GM23338 (cell line): ENCODE data around the gene VPS41. TPM values are rescaled to one million over a fixed set of nuclear protein-coding genes. Genes with fewer than 3 reads are reported as not detected.

Experiments used
- ATAC-seq: fragments of 200-7000 bp; cut with Tn5 transposase; 3 replicates; pipeline ENCODE4 v1.9.1; 2020
- DNase-seq: peaks from one replicate; pipeline ENCODE4 v3.0.0-alpha.2; 2015; ENCODE audit warnings: low spot score
- H2AFZ ChIP-seq: fragments of 200-600 bp; sonication (generic); 2 replicates; pipeline ENCODE4 v1.8.0; 2016; ENCODE audit warnings: antibody characterized with exemption, mild to moderate bottlenecking, moderate library complexity
- H3F3A ChIP-seq: fragments of 200-600 bp; sonication (generic); replicated peaks from 2 replicates; pipeline ENCODE4 v1.8.0; 2017; ENCODE audit warnings: antibody characterized with exemption, mixed run types, low read depth
- H3K27ac ChIP-seq: fragments of 200-600 bp; sonication (generic); 2 replicates; pipeline ENCODE4 v1.6.1; 2016; ENCODE audit warnings: low read depth
- H3K27me3 ChIP-seq: fragments of 200-600 bp; sonication (generic); 2 replicates; pipeline ENCODE4 v1.8.0; 2016; ENCODE audit warnings: mild to moderate bottlenecking, mixed run types, moderate library complexity; ENCODE audit not compliant: insufficient read depth
- H3K36me3 ChIP-seq: fragments of 200-600 bp; sonication (generic); 2 replicates; pipeline ENCODE4 v1.8.0; 2016; ENCODE audit warnings: mild to moderate bottlenecking; ENCODE audit not compliant: insufficient read depth
- H3K4me1 ChIP-seq: fragments of 200-600 bp; sonication (generic); 2 replicates; pipeline ENCODE4 v1.8.0; 2016; ENCODE audit warnings: mild to moderate bottlenecking, moderate library complexity; ENCODE audit not compliant: insufficient read depth
- H3K4me2 ChIP-seq: fragments of 200-600 bp; sonication (generic); 2 replicates; pipeline ENCODE4 v1.7.1; 2017; ENCODE audit warnings: mixed run types
- H3K4me3 ChIP-seq: fragments of 200-600 bp; sonication (generic); 2 replicates; pipeline ENCODE4 v1.6.1; 2016; ENCODE audit warnings: mixed run types
- H3K79me2 ChIP-seq: fragments of 200-600 bp; sonication (generic); replicated peaks from 2 replicates; pipeline ENCODE4 v1.8.0; 2017; ENCODE audit warnings: mild to moderate bottlenecking; ENCODE audit not compliant: insufficient read depth
- H3K9me2 ChIP-seq: fragments of 200-600 bp; sonication (generic); 2 replicates; pipeline ENCODE4 v1.8.0; 2017; ENCODE audit not compliant: insufficient read depth
- H4K20me1 ChIP-seq: fragments of 200-600 bp; sonication (generic); replicated peaks from 2 replicates; pipeline ENCODE4 v1.8.0; 2017; ENCODE audit warnings: mild to moderate bottlenecking; ENCODE audit not compliant: insufficient read depth
- H3K27ac Mint-ChIP-seq: 2 replicates; pipeline ENCODE4 v1.8.0; 2020; ENCODE audit warnings: inconsistent platforms, mild to moderate bottlenecking, moderate library complexity, mixed read lengths
- H3K27me3 Mint-ChIP-seq: 3 replicates; pipeline ENCODE4 v1.8.0; 2022; ENCODE audit warnings: low read depth, mild to moderate bottlenecking, moderate library complexity, mixed read lengths, inconsistent platforms; ENCODE audit not compliant: insufficient read depth, poor library complexity
- H3K36me3 Mint-ChIP-seq: 3 replicates; pipeline ENCODE4 v1.8.0; 2021; ENCODE audit warnings: low read depth, mild to moderate bottlenecking, inconsistent platforms, moderate library complexity, mixed read lengths
- H3K4me1 Mint-ChIP-seq: 3 replicates; pipeline ENCODE4 v1.8.0; 2020; ENCODE audit warnings: mild to moderate bottlenecking, inconsistent platforms, mixed read lengths
- H3K4me3 Mint-ChIP-seq: 3 replicates; pipeline ENCODE4 v1.8.0; 2021; ENCODE audit warnings: moderate library complexity, mild to moderate bottlenecking, inconsistent platforms, mixed read lengths
- H3K9me3 Mint-ChIP-seq: 3 replicates; pipeline ENCODE4 v1.8.0; 2020; ENCODE audit warnings: moderate library complexity, mild to moderate bottlenecking, inconsistent platforms, mixed read lengths
- CREB1 ChIP-seq: fragments of 250-450 bp; sonication (Bioruptor Pico); IDR thresholded peaks from 2 replicates; pipeline ENCODE4 v1.5.0; 2020; ENCODE audit warnings: low read depth, mild to moderate bottlenecking, moderate library complexity
- CTCF ChIP-seq, 2 experiments: fragments of 200-600 bp in 1 of 2; sonication (generic) in 1 of 2; conservative IDR thresholded peaks; 2 replicates each; pipeline versions ENCODE4 v1.5.1 to v1.6.1; 2016 to 2017; ENCODE audit warnings: antibody characterized with exemption in 2 of 2, low read depth in 2 of 2, mild to moderate bottlenecking in 2 of 2, moderate library complexity in 1 of 2
- EZH2 ChIP-seq: fragments of 200-600 bp; sonication (generic); IDR thresholded peaks from one replicate; pipeline ENCODE4 v1.8.0; 2017; ENCODE audit warnings: antibody characterized with exemption, mild to moderate bottlenecking, low read depth; ENCODE audit not compliant: unreplicated experiment
- EZH2phosphoT487 ChIP-seq: fragments of 200-600 bp; sonication (generic); IDR thresholded peaks from one replicate; pipeline ENCODE4 v1.8.1; 2018; ENCODE audit warnings: antibody characterized with exemption; ENCODE audit not compliant: unreplicated experiment
- JUNB ChIP-seq: IDR thresholded peaks from one replicate; pipeline ENCODE4 v1.6.1; 2016; ENCODE audit warnings: antibody characterized with exemption; ENCODE audit not compliant: unreplicated experiment
- NANOG ChIP-seq: IDR thresholded peaks from 2 replicates; pipeline ENCODE4 v1.6.1; 2016; ENCODE audit warnings: antibody characterized with exemption, borderline replicate concordance
- POLR2AphosphoS5 ChIP-seq: IDR thresholded peaks from 2 replicates; pipeline ENCODE4 v1.6.1; 2016; ENCODE audit warnings: antibody characterized with exemption, low read depth
- REST ChIP-seq: IDR thresholded peaks from one replicate; pipeline ENCODE4 v1.6.1; 2018; ENCODE audit warnings: antibody characterized with exemption; ENCODE audit not compliant: unreplicated experiment
- STAT1 ChIP-seq: IDR thresholded peaks from one replicate; pipeline ENCODE4 v1.6.1; 2016; ENCODE audit warnings: antibody characterized with exemption; ENCODE audit not compliant: unreplicated experiment
- ZNF114 ChIP-seq: fragments of 250-450 bp; sonication (Bioruptor Pico); IDR thresholded peaks from 2 replicates; pipeline ENCODE4 v1.5.0; 2020; ENCODE audit warnings: mild to moderate bottlenecking, moderate library complexity
- ZNF331 ChIP-seq: fragments of 250-450 bp; sonication (Bioruptor Pico); IDR thresholded peaks from 2 replicates; pipeline ENCODE4 v1.5.0; 2020; ENCODE audit warnings: low read depth, mild to moderate bottlenecking, moderate library complexity
- polyA plus RNA-seq: library from polyadenylated mRNA; unstranded; fragments of >200 nt; fragmentation: Nextera tagmentation; extraction: Ambion mirVana; gene quantifications from 2 replicates; pipeline ENCODE4 v1.2.1, GENCODE V29; 2016
- total RNA-seq: library from RNA; depleted of rRNA; stranded (reverse); fragments of >200 nt; shearing (Covaris generic); gene quantifications from 2 replicates; pipeline ENCODE4 v1.2.3, GENCODE V29; 2014
- TF ChIP-seq, protein P1 (sequence below): IDR thresholded peaks from 2 replicates; pipeline ENCODE4 v1.6.1; 2016; ENCODE audit warnings: antibody characterized with exemption
- TF ChIP-seq, protein P2 (sequence below): fragments of 250-450 bp; sonication (Bioruptor Pico); IDR thresholded peaks from 2 replicates; pipeline ENCODE4 v1.5.0; 2020; ENCODE audit warnings: mild to moderate bottlenecking, moderate library complexity

The VPS41 gene
- total and polyA plus RNA-seq, 2 experiments from 2014 or later, result 20.2 to 41.2 TPM

- Mint-ChIP-seq H3K36me3 (peaks cover 12% of the 10 kb centered on the region; the same call in 2 of the 3 replicates), H3K27me3 (peaks cover 8% of the 10 kb centered on the region), H3K27ac (no peak overlapping the region; the same call in 1 of the 2 replicates), H3K4me1 (peaks cover 15% of the 10 kb centered on the region; the same call in 2 of the 3 replicates), H3K4me3 (no peak overlapping the region), H3K9me3 (no peaks in the 10 kb centered on the region)
- DNase-seq (no peak), ATAC-seq (no peak)
- Histone ChIP-seq H3K4me3 (no peak overlapping the region), H3F3A (no peaks in the 10 kb centered on the region), H3K27ac (no peak overlapping the region), H3K79me2 (peaks cover 13% of the 10 kb centered on the region), H2AFZ (no peak overlapping the region), H3K9me2 (no peaks in the 10 kb centered on the region), H4K20me1 (no peaks in the 10 kb centered on the region; the same call in 1 of the 2 replicates), H3K36me3 (no peaks in the 10 kb centered on the region), H3K4me1 (no peaks in the 10 kb centered on the region), H3K4me2 (no peak overlapping the region), H3K27me3 (no peaks in the 10 kb centered on the region)
- TF ChIP-seq STAT1, result no peak
- no peak for TF ChIP-seq JUNB
- TF ChIP-seq NANOG, result no peak
- TF ChIP-seq, protein P1, sequence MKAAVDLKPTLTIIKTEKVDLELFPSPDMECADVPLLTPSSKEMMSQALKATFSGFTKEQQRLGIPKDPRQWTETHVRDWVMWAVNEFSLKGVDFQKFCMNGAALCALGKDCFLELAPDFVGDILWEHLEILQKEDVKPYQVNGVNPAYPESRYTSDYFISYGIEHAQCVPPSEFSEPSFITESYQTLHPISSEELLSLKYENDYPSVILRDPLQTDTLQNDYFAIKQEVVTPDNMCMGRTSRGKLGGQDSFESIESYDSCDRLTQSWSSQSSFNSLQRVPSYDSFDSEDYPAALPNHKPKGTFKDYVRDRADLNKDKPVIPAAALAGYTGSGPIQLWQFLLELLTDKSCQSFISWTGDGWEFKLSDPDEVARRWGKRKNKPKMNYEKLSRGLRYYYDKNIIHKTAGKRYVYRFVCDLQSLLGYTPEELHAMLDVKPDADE, result no peak
- no peak for TF ChIP-seq EZH2
- TF ChIP-seq, protein P2, sequence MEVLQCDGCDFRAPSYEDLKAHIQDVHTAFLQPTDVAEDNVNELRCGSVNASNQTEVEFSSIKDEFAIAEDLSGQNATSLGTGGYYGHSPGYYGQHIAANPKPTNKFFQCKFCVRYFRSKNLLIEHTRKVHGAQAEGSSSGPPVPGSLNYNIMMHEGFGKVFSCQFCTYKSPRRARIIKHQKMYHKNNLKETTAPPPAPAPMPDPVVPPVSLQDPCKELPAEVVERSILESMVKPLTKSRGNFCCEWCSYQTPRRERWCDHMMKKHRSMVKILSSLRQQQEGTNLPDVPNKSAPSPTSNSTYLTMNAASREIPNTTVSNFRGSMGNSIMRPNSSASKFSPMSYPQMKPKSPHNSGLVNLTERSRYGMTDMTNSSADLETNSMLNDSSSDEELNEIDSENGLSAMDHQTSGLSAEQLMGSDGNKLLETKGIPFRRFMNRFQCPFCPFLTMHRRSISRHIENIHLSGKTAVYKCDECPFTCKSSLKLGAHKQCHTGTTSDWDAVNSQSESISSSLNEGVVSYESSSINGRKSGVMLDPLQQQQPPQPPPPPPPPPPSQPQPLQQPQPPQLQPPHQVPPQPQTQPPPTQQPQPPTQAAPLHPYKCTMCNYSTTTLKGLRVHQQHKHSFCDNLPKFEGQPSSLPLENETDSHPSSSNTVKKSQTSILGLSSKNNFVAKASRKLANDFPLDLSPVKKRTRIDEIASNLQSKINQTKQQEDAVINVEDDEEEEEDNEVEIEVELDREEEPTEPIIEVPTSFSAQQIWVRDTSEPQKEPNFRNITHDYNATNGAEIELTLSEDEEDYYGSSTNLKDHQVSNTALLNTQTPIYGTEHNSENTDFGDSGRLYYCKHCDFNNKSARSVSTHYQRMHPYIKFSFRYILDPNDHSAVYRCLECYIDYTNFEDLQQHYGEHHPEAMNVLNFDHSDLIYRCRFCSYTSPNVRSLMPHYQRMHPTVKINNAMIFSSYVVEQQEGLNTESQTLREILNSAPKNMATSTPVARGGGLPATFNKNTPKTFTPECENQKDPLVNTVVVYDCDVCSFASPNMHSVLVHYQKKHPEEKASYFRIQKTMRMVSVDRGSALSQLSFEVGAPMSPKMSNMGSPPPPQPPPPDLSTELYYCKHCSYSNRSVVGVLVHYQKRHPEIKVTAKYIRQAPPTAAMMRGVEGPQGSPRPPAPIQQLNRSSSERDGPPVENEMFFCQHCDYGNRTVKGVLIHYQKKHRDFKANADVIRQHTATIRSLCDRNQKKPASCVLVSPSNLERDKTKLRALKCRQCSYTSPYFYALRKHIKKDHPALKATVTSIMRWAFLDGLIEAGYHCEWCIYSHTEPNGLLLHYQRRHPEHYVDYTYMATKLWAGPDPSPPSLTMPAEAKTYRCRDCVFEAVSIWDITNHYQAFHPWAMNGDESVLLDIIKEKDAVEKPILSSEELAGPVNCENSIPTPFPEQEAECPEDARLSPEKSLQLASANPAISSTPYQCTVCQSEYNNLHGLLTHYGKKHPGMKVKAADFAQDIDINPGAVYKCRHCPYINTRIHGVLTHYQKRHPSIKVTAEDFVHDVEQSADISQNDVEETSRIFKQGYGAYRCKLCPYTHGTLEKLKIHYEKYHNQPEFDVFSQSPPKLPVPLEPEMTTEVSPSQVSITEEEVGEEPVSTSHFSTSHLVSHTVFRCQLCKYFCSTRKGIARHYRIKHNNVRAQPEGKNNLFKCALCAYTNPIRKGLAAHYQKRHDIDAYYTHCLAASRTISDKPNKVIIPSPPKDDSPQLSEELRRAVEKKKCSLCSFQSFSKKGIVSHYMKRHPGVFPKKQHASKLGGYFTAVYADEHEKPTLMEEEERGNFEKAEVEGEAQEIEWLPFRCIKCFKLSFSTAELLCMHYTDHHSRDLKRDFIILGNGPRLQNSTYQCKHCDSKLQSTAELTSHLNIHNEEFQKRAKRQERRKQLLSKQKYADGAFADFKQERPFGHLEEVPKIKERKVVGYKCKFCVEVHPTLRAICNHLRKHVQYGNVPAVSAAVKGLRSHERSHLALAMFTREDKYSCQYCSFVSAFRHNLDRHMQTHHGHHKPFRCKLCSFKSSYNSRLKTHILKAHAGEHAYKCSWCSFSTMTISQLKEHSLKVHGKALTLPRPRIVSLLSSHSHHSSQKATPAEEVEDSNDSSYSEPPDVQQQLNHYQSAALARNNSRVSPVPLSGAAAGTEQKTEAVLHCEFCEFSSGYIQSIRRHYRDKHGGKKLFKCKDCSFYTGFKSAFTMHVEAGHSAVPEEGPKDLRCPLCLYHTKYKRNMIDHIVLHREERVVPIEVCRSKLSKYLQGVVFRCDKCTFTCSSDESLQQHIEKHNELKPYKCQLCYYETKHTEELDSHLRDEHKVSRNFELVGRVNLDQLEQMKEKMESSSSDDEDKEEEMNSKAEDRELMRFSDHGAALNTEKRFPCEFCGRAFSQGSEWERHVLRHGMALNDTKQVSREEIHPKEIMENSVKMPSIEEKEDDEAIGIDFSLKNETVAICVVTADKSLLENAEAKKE, result no peak
- TF ChIP-seq ZNF114, result no peak
- no peak for TF ChIP-seq EZH2phosphoT487
- no peak for TF ChIP-seq POLR2AphosphoS5
- no peak for TF ChIP-seq REST
- no peak for TF ChIP-seq ZNF331
- no peak for TF ChIP-seq CREB1 (CRISPR knock-in tag)
- TF ChIP-seq CTCF (conservative IDR thresholded peaks at IDR 0.05; ENCODE audit: low read depth in 2 of 2), result no peak
Measured at GRCh38 chr7:38893061-38893460, 15.9 kb downstream of the VPS41 start.
